GM12801 (cell line): Measurements from ENCODE around the gene COL26A1.

Experiments
- CTCF ChIP-seq: IDR thresholded peaks from one replicate; pipeline ENCODE4 v1.5.1; 2011; ENCODE audit warnings: control low read depth; ENCODE audit not compliant: insufficient read length; ENCODE audit errors: extremely low read depth

COL26A1 gene

GRCh38 chr7:101595766-101596537 lies 233.3 kb downstream of the COL26A1 start:
- no peak for TF ChIP-seq CTCF

- TF ChIP-seq CTCF = no peak
These were observed 234.2 kb downstream of the COL26A1 start for GRCh38 chr7:101596898-101597297.

- no peak for TF ChIP-seq CTCF
These were observed 235.3 kb downstream of the COL26A1 start for GRCh38 chr7:101597941-101598340.

- TF ChIP-seq CTCF = no peak
These were observed 235.8 kb downstream of the COL26A1 start for GRCh38 chr7:101598422-101598985.

- TF ChIP-seq CTCF = no peak
These were observed 236.5 kb downstream of the COL26A1 start for GRCh38 chr7:101598986-101599771.

- TF ChIP-seq CTCF = no peak
These were observed 237.1 kb downstream of the COL26A1 start for GRCh38 chr7:101599787-101600186.

GRCh38 chr7:101602082-101602481 lies 239.4 kb downstream of the COL26A1 start:
- no peak for TF ChIP-seq CTCF
